HG03139 (cell line): ENCODE data around the gene NOS3.
"Not testable (repeated sequence)": the region's sequence is repeated elsewhere in the genome, so short reads cannot be mapped to it uniquely, and the experiment has no call there.

Source experiments
- ATAC-seq: cut with Tn5 transposase; IDR thresholded peaks from one replicate; pipeline ENCODE4 v1.9.1; 2021; ENCODE audit not compliant: unreplicated experiment

Gene NOS3

GRCh38 chr7:151032936-151033863 lies 42.4 kb downstream of the NOS3 start:
- no peak for ATAC-seq

- no peak for ATAC-seq
These were observed 43.0 kb downstream of the NOS3 start for GRCh38 chr7:151033864-151034249.

DNA sequence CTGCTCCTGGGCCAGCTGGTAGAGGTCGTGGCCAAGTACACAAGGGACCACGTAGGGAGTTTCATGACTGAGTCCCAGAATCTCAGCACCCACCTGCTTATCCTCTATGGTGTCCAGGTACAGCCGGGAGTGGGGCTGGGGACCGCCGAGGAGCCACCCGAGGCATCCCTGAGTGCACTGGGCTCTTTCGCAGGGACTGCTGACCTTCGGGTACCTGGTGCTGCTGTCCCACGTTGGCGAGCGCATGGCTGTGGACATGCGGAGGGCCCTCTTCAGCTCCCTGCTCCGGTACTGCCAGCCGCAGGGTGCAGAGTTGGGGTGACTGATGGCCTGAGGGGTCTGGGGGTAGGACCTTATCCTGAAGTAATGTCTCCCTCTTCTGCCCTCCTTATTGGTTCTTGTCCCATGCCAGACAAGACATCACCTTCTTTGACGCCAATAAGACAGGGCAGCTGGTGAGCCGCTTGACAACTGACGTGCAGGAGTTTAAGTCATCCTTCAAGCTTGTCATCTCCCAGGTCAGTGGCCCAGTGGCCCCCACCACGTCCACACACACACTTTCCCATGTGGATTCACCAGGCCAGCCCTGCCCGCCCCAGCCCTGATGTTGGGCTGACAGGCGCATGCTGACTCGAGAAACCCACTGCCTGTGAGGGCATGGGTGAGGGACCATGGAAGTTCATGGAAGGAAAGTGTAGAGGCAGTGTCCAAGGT lies 43.7 kb downstream of the NOS3 start:
- no peak for ATAC-seq

GRCh38 chr7:151035026-151035717 lies 44.4 kb downstream of the NOS3 start:
- ATAC-seq = no peak

GRCh38 chr7:151035902-151036301 lies 45.1 kb downstream of the NOS3 start:
- no peak for ATAC-seq

GRCh38 chr7:151038951-151039849 lies 48.4 kb downstream of the NOS3 start:
- ATAC-seq = no peak

GRCh38 chr7:151039850-151040548 lies 49.2 kb downstream of the NOS3 start:
- no peak for ATAC-seq

DNA sequence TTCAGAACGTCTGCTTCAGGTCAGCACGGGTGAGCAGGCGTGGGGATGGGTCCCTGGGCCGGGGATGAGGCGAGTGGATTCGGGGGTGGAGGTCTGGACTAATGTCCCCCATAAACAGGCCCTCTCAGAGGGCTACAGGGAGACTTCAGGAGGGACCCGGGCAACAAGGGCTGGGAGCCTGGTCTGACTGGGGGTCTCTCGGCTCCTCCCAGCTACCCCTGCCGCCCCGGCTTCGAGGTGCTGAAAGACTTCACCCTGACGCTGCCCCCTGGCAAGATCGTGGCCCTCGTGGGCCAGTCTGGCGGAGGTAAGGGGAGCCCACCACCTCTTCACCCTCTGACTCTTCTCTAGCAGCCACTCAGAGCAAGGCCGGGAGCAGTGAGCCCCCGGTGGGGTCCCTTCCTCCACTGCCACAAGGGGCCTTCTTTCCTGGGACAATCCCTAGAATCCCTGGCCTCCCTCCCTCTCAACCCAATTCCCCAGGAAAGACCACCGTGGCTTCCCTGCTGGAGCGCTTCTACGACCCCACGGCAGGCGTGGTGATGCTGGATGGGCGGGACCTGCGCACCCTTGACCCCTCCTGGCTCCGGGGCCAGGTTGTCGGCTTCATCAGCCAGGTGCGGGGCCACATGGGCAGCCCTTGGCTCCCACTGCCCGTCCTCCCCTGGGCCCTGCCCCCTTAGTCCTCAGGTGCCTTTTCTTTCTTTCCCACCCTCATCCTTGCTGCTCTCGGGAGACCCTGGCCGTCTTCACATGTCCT lies 50.0 kb downstream of the NOS3 start:
- ATAC-seq = no peak

GRCh38 chr7:151043449-151043848 lies 52.6 kb downstream of the NOS3 start:
- not testable (repeated sequence) for ATAC-seq

- ATAC-seq = no peak
These were observed 53.1 kb downstream of the NOS3 start for GRCh38 chr7:151043959-151044358.

DNA sequence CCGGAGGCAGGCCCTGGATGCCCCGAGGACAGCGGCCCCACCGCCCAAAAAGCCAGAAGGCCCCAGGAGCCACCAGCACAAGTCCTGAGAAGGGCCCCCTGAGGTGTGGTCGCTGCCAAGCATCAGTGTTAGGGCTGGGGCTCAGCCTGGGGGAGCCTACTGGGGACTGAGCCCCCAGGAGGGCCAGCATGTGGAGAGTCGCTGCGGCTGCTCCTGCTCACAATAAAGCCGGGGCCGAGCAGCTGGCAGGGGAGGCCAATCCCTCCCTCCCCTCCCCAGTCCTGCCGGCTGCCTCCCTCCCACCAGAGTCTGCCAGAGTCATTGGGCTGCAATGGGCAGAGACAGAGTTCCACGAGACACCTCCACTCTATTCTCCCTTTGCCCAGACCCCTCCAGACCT lies 54.4 kb downstream of the NOS3 start:
- ATAC-seq = no peak

DNA sequence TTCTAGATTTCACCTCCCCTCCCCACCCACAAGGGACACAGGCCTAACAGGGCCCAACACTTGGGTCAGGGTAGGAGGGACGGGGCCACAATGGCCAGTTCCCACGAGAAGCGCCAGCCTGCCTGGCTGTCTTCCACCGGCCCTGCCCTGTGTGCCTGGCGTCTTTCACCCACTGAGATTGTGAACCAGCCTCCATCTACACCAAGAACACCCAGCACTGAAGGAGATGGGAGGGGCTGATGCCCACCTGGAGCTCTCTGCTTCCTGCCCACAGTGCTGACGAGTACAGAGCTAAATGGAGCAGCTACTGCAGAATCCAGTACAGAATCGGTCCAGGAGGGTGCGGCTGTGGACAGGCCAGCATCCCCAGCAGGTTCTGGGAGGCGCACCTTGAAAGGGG lies 55.1 kb downstream of the NOS3 start:
- ATAC-seq = no peak

DNA sequence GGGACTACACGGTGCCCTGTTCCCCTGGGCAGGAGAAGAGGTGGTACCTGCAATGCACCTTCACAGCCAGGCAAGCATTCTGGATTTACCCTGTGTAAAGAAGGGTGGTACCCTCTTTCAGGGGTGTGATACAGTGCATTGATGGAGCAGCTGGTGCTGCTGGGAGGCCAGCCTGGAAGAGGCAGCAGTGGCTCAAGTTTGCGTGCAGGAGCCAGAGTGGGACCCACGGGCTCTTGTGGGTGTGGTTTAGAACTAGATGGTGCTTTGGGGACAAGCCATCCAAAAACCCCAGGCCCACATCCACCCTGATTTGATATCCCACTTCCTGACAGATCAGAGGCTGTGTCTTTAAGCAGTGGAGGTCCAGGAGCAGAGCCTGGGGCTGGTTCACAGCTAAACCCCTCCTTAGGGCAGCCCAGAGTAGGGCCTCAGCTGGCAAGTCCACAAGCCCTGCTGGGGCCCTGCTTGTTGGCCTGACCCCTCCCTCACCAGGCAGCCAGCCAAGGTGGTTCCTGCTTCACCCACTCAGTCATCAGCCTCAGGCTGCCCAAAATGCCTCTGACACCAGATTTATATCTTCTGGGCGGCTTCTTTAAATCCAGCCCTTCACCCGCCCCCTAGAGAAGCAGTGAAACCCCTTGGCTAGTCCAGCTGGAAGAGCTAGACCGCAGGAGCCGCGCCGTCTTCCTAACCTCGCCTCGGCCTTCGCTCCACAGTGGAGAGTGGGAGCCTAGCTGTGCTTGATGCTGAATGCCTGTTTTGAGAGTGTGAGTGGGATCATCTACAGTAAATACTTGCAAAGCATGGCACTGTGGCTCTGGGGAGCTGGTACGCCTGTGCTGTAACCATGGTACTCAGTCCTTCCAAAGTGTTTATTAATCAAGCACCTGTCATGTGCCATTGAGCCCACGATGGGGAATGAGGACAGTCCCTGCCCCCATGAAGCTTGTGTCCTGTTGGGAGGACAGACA lies 56.1 kb downstream of the NOS3 start:
- ATAC-seq = no peak

- ATAC-seq = no peak
These were observed 57.4 kb downstream of the NOS3 start, which contains the start of gene ASIC3 for GRCh38 chr7:151047976-151048815. TSS of gene ASIC3 (plus strand) at chr7:151048531. CDS start at chr7:151048886, 355 bp downstream.

GRCh38 chr7:151048911-151049463 lies 58.2 kb downstream of the NOS3 start:
- ATAC-seq = no peak

GRCh38 chr7:151051108-151051507 lies 60.3 kb downstream of the NOS3 start:
- ATAC-seq = no peak

DNA sequence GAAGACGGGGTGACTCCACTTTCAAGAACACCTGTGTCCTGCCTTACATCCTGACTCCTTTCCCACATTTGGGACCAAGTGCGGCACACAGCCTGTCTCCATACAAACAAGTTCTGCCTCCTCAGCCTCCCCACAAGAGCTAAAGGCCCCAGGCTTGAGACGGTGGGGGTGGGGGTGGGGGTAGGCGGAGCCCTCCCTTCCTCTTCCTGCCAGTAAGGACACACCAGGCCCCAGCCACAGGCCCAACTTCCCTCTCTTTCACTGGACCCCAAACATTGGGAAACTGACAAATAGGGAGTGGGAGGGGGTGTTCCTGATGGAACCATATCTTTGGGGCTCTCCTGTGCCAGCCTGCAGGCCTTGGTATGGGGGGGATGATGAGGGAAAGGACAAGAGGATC lies 62.3 kb downstream of the NOS3 start:
- no peak for ATAC-seq
